GM12878 (cell line): ENCODE results near the gene GRIK4. TPM values are rescaled to one million over a fixed set of nuclear protein-coding genes. Genes with fewer than 3 reads are reported as not detected.

Experiments used
- ATAC-seq: fragments of 200-7000 bp; cut with Tn5 transposase; 3 replicates; pipeline ENCODE4 v1.9.1; 2020; ENCODE audit warnings: mild to moderate bottlenecking, moderate library complexity
- BruUV-seq: library from RNA; stranded (reverse); fragments of 400-500 nt; replicated peaks from 2 replicates; lab custom pipeline; 2021; lab: Mats Ljungman, UMichigan
- CTCF ChIA-PET: fragments of 300-600 bp; sonication (Branson Sonifier 250); formaldehyde crosslinking; extraction: SDS; loops from one replicate; lab custom pipeline; 2021; ENCODE audit warnings: inconsistent platforms; lab: Yijun Ruan, JAX
- POLR2A ChIA-PET: fragments of 350-600 bp; formaldehyde crosslinking; extraction: SDS; loops from one replicate; lab custom pipeline; 2021; ENCODE audit warnings: inconsistent platforms; lab: Charles Lee
- RAD21 ChIA-PET: fragments of 300-600 bp; sonication (Branson Sonifier 250); formaldehyde crosslinking; loops from one replicate; lab custom pipeline; 2023; ENCODE audit warnings: antibody characterized with exemption; ENCODE audit not compliant: unreplicated experiment; lab: Charles Lee
- SMC1A ChIA-PET: fragments of 300-600 bp; sonication (Branson Sonifier 250); formaldehyde crosslinking; loops from one replicate; lab custom pipeline; 2023; ENCODE audit not compliant: unreplicated experiment, uncharacterized antibody; lab: Charles Lee
- DNase-seq: peaks from one replicate; pipeline ENCODE4 v3.0.0-alpha.2; 2011; ENCODE audit warnings: low read depth, low spot score
- FAIRE-seq: peaks from 3 replicates; lab custom pipeline; 2011; peaks lifted over from hg19 to GRCh38; lab: Jason Lieb, UNC
- H2AFZ ChIP-seq: 2 replicates; pipeline ENCODE4 v1.6.0; 2011; ENCODE audit warnings: low read depth, low read length, control low read depth; ENCODE audit not compliant: control insufficient read depth
- H3K27ac ChIP-seq: 2 replicates; pipeline ENCODE4 v1.5.1; 2011; ENCODE audit warnings: control low read depth; ENCODE audit not compliant: control insufficient read depth, insufficient read depth
- H3K27me3 ChIP-seq, 2 experiments: replicated peaks in 1 of 2; 2 replicates each; pipeline versions ENCODE4 v1.6.0 to v1.6.1; 2011; ENCODE audit warnings: low read length in 1 of 2; ENCODE audit not compliant: control insufficient read depth in 2 of 2, insufficient read depth in 2 of 2
- H3K36me3 ChIP-seq, 2 experiments: 2 replicates each; pipeline ENCODE4 v1.5.1; 2011; ENCODE audit warnings: low read length in 1 of 2; ENCODE audit not compliant: control insufficient read depth in 2 of 2, insufficient read depth in 2 of 2
- H3K4me1 ChIP-seq: 2 replicates; pipeline ENCODE4 v1.6.1; 2011; ENCODE audit warnings: mild to moderate bottlenecking, low read length, moderate library complexity, mixed read lengths; ENCODE audit not compliant: control insufficient read depth, insufficient read depth
- H3K4me2 ChIP-seq: 2 replicates; pipeline ENCODE4 v1.6.0; 2011; ENCODE audit warnings: control low read depth; ENCODE audit not compliant: control insufficient read depth, insufficient read depth
- H3K4me3 ChIP-seq: fragments of 200-600 bp; sonication (generic); 2 replicates; pipeline ENCODE4 v1.5.1; 2016
- H3K79me2 ChIP-seq: 2 replicates; pipeline ENCODE4 v1.6.0; 2011; ENCODE audit warnings: low read length; ENCODE audit not compliant: control insufficient read depth, insufficient read depth
- H3K9ac ChIP-seq: 2 replicates; pipeline ENCODE4 v1.8.0; 2011; ENCODE audit warnings: low read length, control low read depth, mixed read lengths; ENCODE audit not compliant: control insufficient read depth, insufficient read depth
- H3K9me3 ChIP-seq: replicated peaks from 3 replicates; pipeline ENCODE4 v1.5.1; 2011; ENCODE audit warnings: mild to moderate bottlenecking, low read length; ENCODE audit not compliant: control insufficient read depth, insufficient read depth
- H4K20me1 ChIP-seq: 2 replicates; pipeline ENCODE4 v1.6.0; 2011; ENCODE audit not compliant: control insufficient read depth, insufficient read depth
- ASH2L ChIP-seq: fragments of 300-600, 200-600 bp; sonication (generic); IDR thresholded peaks from 2 replicates; pipeline ENCODE4 v1.6.1; 2017; ENCODE audit warnings: low read depth, mild to moderate bottlenecking, borderline replicate concordance
- GATAD2B ChIP-seq: fragments of 450-650 bp; conservative IDR thresholded peaks from 2 replicates; pipeline ENCODE4 v1.6.1; 2017; ENCODE audit warnings: low read depth, mild to moderate bottlenecking, moderate library complexity
- KLF5 ChIP-seq: fragments of 450-650 bp; IDR thresholded peaks from 2 replicates; pipeline ENCODE4 v1.6.1; 2014; ENCODE audit warnings: mild to moderate bottlenecking; ENCODE audit not compliant: partially characterized antibody
- NFIC ChIP-seq: IDR thresholded peaks from 2 replicates; pipeline ENCODE4 v1.6.1; 2012; ENCODE audit warnings: low read depth, mild to moderate bottlenecking, inconsistent platforms, low read length, moderate library complexity
- SP1 ChIP-seq: IDR thresholded peaks from one replicate; pipeline ENCODE4 v1.6.1; 2011; ENCODE audit warnings: low read depth, low read length
- SREBF1 ChIP-seq: IDR thresholded peaks from 2 replicates; pipeline ENCODE4 v1.6.1; 2012; ENCODE audit warnings: mild to moderate bottlenecking, low read length
- SRF ChIP-seq, 2 experiments: IDR thresholded peaks; 2 replicates each; pipeline ENCODE4 v1.6.1; 2011; ENCODE audit warnings: low read depth in 2 of 2, low read length in 2 of 2, mild to moderate bottlenecking in 1 of 2, moderate library complexity in 1 of 2
- TARDBP ChIP-seq: IDR thresholded peaks from 2 replicates; pipeline ENCODE4 v1.6.1; 2016; ENCODE audit warnings: borderline replicate concordance
- ZNF207 ChIP-seq: fragments of 450-650 bp; IDR thresholded peaks from 2 replicates; pipeline ENCODE4 v1.6.1; 2014; ENCODE audit warnings: antibody characterized with exemption, mild to moderate bottlenecking, borderline replicate concordance
- WGBS: methylation state at CpG from one replicate; pipeline ENCODE4 v1.1.6; 2016; ENCODE audit warnings: low lambda C conversion rate; ENCODE audit not compliant: insufficient replicate concordance, insufficient coverage; ENCODE audit errors: missing lambda C conversion rate; 5-methylcytosine and 5-hydroxymethylcytosine counted together
- in situ Hi-C: fragments of 300-500 bp; cut with MboI; formaldehyde crosslinking; loops from 9 replicates; pipeline ENCODE4 v1.14.3; 2018; ENCODE audit warnings: mixed read lengths
- intact Hi-C: fragments of 100-400 bp; cut with micrococcal nuclease; formaldehyde crosslinking; loops from one replicate; pipeline ENCODE4 v1.14.2; 2022; ENCODE audit not compliant: unreplicated experiment
- polyA plus RNA-seq, 11 experiments: library from polyadenylated mRNA; depleted of rRNA in 4 of 11; unstranded in 6 of 11; stranded (reverse) in 5 of 11; fragments of >200 nt; fragmentation: Nextera tagmentation in 4 of 11; fragmentation: Illumina TruSeq in 1 of 11; extraction: Ambion mirVana in 4 of 11; extraction: Trizol in 1 of 11; gene quantifications; 1 replicate in 1 of 11; 2 replicates in 10 of 11; pipeline versions ENCODE4 v1.2.1 to v1.2.3, GENCODE V29; 2011 to 2016; ENCODE audit warnings: inconsistent platforms in 2 of 11, missing spikeins in 2 of 11, low read depth in 1 of 11
- total RNA-seq, 4 experiments: library from RNA; depleted of rRNA in 3 of 4; stranded (reverse); fragments of >200 nt in 3 of 4; fragmentation: Illumina TruSeq in 1 of 4; extraction: Trizol in 1 of 4; gene quantifications; 2 replicates each; pipeline versions ENCODE4 v1.2.1 to v1.2.3, GENCODE V29; 2013 to 2021
- TF ChIP-seq, protein P1 (sequence below): IDR thresholded peaks from 2 replicates; pipeline ENCODE4 v1.6.1; 2012; ENCODE audit warnings: improper control_type of control experiment, low read depth, low read length; ENCODE audit not compliant: insufficient replicate concordance
- TF ChIP-seq, protein P2 (sequence below): fragments of 450-650 bp; formaldehyde crosslinking; IDR thresholded peaks from 2 replicates; pipeline ENCODE4 v1.5.0; 2022; ENCODE audit warnings: mild to moderate bottlenecking, missing genetic modification characterization
- TF ChIP-seq, protein P3 (sequence below): fragments of 450-650 bp; IDR thresholded peaks from 2 replicates; pipeline ENCODE4 v1.6.1; 2016; ENCODE audit warnings: mild to moderate bottlenecking

Gene GRIK4
- total and polyA plus RNA-seq, 10 of the 15 experiments (the other 5 are each of a cell fraction or from before 2014, with no cell fraction given) = 0.33 to 3.6 (median 0.72) TPM

DNA sequence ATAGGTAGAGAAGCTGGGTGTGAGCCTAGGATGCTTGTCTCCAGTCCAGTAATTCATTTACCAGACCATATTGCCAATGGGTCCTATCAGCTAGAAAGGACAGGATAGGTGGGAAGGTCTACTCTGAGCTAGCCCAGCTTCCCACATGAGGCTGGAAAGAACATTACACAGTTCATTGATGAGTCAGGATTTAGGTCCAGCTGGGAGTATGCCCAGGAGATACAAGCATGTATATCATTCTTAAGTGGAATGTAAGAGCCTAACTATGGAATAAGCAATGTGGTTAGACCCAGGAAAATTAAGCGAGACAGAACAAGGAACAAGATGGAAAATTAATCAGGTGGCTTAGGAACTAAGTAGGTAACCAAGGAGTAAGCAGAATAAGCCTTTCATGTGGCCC is 453.3 kb downstream of the GRIK4 start:
- no peak for FAIRE-seq
- WGBS = 0% methylated on average over 1 of the region's 1 CpG
- DNase-seq = no peak
- Histone ChIP-seq H4K20me1 (no peaks in the 10 kb centered on the region), H3K9ac (no peak overlapping the region), H3K4me3 (no peak overlapping the region), H3K4me2 (no peak overlapping the region), H3K4me1 (no peaks in the 10 kb centered on the region), H3K27me3 (no peaks in the 10 kb centered on the region; a peak in 1 of 4 replicates), H3K9me3 (no peaks in the 10 kb centered on the region), H3K36me3 (no peaks in the 10 kb centered on the region), H3K27ac (no peak overlapping the region), H3K79me2 (no peaks in the 10 kb centered on the region), H2AFZ (no peak overlapping the region)
- no peak for ATAC-seq
- CTCF ChIA-PET = interaction anchor here (1.0 kb wide), 2 partner anchors 13 to 230 kb away, joined by 3 to 4 read pairs; no protein-coding TSS in a partner anchor
- BruUV-seq = no TSS peak
- in situ Hi-C loops = no loop called here
- POLR2A ChIA-PET = no interaction called here
- intact Hi-C loops = no loop called here
- RAD21 ChIA-PET = no interaction called here
- SMC1A ChIA-PET = no interaction called here
- TF ChIP-seq SRF (IDR thresholded peaks at IDR 0.05; ENCODE audit: low read depth in 2 of 2, low read length in 2 of 2) (no peak), NFIC (no peak), GATAD2B (no peak), TARDBP (no peak), SREBF1 (no peak), SP1 (no peak), ZNF207 (no peak), KLF5 (no peak), ASH2L (no peak)
- TF ChIP-seq, protein P1, sequence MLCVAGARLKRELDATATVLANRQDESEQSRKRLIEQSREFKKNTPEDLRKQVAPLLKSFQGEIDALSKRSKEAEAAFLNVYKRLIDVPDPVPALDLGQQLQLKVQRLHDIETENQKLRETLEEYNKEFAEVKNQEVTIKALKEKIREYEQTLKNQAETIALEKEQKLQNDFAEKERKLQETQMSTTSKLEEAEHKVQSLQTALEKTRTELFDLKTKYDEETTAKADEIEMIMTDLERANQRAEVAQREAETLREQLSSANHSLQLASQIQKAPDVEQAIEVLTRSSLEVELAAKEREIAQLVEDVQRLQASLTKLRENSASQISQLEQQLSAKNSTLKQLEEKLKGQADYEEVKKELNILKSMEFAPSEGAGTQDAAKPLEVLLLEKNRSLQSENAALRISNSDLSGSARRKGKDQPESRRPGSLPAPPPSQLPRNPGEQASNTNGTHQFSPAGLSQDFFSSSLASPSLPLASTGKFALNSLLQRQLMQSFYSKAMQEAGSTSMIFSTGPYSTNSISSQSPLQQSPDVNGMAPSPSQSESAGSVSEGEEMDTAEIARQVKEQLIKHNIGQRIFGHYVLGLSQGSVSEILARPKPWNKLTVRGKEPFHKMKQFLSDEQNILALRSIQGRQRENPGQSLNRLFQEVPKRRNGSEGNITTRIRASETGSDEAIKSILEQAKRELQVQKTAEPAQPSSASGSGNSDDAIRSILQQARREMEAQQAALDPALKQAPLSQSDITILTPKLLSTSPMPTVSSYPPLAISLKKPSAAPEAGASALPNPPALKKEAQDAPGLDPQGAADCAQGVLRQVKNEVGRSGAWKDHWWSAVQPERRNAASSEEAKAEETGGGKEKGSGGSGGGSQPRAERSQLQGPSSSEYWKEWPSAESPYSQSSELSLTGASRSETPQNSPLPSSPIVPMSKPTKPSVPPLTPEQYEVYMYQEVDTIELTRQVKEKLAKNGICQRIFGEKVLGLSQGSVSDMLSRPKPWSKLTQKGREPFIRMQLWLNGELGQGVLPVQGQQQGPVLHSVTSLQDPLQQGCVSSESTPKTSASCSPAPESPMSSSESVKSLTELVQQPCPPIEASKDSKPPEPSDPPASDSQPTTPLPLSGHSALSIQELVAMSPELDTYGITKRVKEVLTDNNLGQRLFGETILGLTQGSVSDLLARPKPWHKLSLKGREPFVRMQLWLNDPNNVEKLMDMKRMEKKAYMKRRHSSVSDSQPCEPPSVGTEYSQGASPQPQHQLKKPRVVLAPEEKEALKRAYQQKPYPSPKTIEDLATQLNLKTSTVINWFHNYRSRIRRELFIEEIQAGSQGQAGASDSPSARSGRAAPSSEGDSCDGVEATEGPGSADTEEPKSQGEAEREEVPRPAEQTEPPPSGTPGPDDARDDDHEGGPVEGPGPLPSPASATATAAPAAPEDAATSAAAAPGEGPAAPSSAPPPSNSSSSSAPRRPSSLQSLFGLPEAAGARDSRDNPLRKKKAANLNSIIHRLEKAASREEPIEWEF = no peak
- TF ChIP-seq, protein P2, sequence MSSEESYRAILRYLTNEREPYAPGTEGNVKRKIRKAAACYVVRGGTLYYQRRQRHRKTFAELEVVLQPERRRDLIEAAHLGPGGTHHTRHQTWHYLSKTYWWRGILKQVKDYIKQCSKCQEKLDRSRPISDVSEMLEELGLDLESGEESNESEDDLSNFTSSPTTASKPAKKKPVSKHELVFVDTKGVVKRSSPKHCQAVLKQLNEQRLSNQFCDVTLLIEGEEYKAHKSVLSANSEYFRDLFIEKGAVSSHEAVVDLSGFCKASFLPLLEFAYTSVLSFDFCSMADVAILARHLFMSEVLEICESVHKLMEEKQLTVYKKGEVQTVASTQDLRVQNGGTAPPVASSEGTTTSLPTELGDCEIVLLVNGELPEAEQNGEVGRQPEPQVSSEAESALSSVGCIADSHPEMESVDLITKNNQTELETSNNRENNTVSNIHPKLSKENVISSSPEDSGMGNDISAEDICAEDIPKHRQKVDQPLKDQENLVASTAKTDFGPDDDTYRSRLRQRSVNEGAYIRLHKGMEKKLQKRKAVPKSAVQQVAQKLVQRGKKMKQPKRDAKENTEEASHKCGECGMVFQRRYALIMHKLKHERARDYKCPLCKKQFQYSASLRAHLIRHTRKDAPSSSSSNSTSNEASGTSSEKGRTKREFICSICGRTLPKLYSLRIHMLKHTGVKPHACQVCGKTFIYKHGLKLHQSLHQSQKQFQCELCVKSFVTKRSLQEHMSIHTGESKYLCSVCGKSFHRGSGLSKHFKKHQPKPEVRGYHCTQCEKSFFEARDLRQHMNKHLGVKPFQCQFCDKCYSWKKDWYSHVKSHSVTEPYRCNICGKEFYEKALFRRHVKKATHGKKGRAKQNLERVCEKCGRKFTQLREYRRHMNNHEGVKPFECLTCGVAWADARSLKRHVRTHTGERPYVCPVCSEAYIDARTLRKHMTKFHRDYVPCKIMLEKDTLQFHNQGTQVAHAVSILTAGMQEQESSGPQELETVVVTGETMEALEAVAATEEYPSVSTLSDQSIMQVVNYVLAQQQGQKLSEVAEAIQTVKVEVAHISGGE (CRISPR knock-in tag) = no peak
- TF ChIP-seq, protein P3, sequence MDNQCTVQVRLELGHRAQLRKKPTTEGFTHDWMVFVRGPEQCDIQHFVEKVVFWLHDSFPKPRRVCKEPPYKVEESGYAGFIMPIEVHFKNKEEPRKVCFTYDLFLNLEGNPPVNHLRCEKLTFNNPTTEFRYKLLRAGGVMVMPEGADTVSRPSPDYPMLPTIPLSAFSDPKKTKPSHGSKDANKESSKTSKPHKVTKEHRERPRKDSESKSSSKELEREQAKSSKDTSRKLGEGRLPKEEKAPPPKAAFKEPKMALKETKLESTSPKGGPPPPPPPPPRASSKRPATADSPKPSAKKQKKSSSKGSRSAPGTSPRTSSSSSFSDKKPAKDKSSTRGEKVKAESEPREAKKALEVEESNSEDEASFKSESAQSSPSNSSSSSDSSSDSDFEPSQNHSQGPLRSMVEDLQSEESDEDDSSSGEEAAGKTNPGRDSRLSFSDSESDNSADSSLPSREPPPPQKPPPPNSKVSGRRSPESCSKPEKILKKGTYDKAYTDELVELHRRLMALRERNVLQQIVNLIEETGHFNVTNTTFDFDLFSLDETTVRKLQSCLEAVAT = no peak
